GM18870 (cell line): ENCODE results near the gene CHCHD1.
"Not testable (repeated sequence)": the region's sequence is repeated elsewhere in the genome, so short reads cannot be mapped to it uniquely, and the experiment has no call there.

Experiments
- ATAC-seq: cut with Tn5 transposase; IDR thresholded peaks from one replicate; pipeline ENCODE4 v1.9.1; 2021; ENCODE audit warnings: moderate library complexity; ENCODE audit not compliant: unreplicated experiment

The CHCHD1 gene

DNA sequence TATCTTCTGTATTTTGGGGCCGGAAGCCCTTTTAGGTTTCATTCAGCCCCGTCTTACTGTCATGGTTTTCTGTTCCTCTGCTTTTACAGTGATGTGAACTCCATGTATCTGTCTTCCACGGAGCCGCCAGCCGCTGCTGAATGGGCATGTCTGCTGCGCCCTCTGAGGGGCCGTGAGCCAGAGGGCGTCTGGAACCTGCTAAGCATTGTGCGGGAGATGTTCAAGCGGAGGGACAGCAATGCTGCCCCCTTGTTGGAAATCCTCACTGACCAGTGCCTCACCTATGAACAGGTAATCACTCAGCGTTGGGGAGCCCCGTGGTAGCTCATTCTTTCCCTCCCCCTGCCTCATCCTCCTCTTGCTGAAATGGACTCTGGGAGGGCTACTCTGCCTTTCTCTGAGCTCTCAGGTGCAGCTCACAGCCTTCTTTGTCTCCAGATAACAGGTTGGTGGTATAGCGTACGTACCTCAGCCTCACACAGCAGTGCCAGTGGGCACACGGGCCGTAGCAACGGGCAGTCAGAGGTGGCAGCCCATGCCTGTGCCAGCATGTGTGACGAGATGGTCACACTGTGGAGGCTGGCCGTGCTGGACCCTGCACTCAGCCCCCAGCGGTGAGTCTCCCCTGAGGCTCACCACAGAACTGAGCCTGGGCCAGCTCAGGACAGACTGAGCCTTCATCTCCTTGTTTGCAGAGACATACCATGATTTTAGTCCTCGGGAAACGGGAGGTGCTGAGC is 9.2 kb downstream of the CHCHD1 start:
- no peak for ATAC-seq

DNA sequence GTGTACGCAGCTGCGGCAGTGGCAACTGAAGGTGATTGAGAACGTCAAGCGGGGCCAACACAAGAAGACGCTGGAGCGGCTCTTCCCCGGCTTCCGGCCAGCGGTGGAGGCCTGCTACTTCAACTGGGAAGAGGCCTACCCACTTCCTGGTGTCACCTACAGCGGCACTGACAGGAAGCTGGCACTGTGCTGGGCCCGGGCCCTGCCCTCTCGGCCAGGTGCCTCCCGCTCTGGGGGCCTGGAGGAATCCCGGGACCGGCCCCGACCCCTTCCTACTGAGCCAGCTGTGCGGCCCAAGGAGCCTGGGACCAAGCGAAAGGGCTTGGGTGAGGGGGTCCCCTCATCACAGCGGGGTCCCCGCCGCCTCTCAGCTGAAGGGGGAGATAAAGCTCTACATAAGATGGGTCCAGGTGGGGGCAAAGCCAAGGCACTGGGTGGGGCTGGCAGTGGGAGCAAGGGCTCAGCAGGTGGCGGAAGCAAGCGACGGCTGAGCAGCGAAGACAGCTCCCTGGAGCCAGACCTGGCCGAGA is 10.1 kb downstream of the CHCHD1 start:
- no peak for ATAC-seq

DNA sequence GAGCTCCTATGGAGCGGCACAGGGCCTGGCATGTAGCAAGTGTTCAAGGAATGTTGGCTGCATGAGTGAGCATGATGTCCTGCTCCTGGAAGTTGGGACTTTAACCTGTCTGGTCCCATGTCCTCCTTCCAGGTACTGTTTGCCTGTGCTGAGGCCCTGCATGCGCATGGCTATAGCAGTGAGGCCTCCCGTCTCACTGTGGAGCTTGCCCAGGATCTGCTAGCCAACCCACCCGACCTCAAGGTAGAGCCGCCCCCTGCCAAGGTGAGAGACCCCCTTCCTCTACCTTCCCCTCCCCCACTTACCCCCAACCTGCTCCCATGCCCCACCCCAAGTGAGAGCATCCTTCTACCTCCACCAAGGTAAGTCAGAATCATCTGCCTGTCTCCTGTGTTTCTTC is 11.6 kb downstream of the CHCHD1 start:
- ATAC-seq = no peak

DNA sequence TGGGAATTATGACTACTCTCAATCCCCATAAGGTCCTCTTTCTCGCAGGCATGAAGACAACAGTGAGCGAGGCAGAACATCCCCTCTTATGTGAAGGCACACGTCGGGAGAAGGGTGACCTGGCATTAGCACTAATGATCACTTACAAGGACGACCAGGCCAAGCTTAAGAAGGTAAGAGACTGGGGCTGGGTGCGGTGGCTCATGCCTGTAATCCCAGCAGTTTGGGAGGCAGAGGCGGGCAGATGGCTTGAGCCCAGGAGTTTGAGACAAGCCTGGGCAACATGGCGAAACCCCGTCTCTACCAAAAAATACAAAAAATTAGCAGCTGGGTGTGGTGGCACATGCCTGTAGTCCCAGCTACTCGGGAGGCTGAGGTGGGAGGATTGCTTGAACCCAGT is 13.6 kb downstream of the CHCHD1 start:
- ATAC-seq = not testable (repeated sequence)

DNA sequence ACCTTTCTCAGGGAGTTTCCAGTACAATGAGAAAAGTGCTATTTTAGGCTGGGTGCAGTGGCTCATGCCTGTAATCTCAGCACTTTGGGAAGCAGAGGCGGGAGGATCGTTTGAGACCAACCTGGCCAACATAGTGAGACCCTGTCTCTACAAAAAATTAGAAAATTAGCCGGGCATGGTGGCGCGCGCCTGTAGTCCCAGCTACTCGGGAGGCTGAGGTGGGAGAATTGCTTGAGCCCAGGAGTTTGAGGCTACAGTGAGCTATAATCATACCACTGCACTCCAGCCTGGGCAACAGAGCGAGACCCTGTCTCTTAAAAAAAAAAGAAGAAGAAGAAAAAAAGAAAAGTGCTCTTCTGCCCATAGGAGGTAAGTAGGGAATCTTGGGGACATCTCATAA is 14.2 kb downstream of the CHCHD1 start:
- not testable (repeated sequence) for ATAC-seq

DNA sequence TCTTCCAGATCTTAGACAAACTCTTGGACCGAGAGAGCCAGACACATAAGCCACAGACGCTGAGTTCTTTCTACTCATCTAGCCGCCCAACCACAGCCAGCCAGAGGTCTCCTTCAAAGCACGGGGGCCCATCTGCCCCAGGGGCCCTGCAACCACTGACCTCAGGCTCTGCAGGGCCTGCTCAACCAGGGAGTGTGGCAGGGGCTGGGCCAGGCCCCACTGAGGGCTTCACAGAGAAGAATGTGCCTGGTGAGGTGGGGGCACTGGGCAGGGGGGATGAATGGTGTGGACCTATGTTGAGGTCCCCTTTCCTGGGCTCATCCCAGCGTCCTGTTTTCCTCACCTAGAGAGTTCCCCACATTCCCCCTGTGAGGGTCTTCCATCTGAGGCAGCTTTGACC is 14.9 kb downstream of the CHCHD1 start:
- no peak for ATAC-seq

DNA sequence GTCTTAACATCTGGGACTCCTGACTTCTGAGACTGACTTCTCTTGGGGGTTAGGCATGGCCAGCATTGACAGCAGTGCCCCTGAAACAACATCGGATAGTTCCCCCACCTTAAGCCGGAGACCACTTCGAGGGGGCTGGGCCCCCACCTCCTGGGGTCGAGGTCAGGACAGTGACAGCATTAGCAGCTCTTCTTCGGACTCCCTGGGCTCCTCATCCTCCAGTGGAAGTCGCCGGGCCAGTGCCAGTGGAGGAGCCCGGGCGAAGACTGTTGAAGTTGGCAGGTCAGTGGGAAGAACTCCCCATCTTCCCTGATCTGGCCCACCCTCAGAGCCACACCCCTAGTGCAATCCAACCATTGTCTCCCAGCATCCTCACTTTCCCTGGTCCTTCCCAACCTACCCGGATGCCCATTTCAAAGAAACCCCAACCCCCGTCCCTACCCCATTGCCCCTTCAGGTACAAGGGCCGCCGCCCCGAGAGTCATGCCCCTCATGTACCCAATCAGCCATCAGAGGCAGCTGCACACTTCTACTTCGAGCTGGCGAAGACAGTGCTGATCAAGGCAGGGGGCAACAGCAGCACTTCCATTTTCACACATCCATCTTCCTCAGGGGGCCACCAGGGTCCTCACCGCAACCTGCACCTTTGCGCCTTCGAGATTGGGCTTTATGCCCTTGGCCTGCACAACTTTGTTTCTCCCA is 15.6 kb downstream of the CHCHD1 start:
- ATAC-seq = no peak

DNA sequence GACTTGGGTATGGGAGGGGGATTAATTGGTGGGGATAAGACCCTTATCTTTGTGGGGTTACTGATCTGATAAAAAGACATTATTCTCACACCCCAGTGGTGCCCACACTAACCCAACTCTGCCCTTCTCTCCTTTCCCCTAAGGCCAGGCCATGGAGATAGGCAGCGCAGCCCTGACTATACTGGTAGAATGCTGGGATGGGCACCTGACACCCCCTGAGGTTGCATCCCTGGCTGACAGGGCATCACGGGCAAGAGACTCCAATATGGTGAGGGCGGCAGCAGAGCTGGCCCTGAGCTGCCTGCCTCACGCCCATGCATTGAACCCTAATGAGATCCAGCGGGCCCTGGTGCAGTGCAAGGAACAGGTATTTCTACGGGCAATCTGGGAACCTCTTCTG is 16.2 kb downstream of the CHCHD1 start:
- ATAC-seq = no peak

DNA sequence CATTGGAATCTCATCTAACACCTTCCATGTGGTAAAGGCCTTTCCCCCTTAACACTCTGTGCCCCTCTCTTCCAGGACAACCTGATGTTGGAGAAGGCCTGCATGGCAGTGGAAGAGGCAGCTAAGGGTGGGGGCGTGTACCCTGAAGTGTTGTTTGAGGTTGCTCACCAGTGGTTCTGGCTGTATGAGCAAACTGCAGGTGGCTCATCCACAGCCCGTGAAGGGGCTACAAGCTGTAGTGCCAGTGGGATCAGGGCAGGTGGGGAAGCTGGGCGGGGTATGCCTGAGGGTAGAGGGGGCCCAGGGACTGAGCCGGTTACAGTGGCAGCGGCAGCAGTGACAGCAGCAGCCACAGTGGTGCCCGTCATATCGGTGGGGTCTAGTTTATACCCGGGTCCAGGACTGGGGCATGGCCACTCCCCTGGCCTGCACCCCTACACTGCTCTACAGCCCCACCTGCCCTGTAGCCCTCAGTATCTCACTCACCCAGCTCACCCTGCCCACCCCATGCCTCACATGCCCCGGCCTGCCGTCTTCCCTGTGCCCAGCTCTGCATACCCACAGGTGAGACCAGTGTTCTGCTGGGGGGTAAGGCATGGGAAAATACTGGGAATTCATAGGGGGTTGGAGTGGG is 17.2 kb downstream of the CHCHD1 start:
- ATAC-seq = no peak

DNA sequence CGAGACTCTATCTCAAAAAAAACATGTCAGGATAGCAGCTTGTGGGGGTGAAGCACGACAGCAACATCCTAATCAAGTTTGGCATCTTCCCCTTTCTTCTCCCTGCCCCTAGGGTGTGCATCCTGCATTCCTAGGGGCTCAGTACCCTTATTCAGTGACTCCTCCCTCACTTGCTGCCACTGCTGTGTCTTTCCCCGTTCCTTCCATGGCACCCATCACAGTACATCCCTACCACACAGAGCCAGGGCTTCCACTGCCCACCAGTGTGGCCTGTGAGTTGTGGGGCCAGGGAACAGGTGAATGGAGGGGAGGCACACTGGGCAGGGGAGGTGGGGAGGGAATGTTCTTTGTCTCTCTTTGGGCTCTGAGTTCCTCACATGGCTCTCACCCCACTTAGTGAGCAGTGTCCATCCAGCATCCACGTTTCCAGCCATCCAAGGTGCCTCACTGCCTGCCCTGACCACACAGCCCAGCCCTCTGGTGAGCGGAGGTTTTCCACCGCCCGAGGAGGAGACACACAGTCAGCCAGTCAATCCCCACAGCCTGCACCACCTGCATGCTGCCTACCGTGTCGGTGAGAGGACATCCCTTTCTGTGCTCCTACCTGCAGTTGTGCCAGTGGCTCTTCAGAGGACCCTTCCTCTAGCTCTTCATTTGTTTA is 18.2 kb downstream of the CHCHD1 start:
- no peak for ATAC-seq

DNA sequence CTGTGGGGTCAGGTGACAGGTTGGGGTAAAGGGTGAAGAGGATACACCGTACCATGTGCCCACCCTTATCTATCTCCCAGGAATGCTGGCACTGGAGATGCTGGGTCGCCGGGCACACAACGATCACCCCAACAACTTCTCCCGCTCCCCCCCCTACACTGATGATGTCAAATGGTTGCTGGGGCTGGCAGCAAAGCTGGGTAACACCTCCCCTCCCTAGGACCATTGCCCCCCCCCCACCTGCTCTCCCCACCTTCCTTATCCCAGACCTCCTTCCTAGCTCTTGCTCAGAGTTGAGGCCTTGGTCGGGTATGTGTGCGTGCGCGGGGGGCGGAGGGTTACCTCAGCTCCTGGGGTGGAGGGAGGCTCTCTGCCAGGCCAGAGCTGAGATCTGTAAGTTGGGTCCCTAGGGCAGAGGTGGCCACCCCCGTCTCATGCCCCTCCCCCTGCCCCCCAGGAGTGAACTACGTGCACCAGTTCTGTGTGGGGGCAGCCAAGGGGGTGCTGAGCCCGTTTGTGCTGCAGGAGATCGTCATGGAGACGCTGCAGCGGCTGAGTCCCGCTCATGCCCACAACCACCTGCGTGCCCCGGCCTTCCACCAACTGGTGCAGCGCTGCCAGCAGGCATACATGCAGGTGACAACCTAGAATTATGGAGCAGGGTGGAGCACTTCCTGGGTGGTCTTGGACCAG is 18.9 kb downstream of the CHCHD1 start:
- ATAC-seq = no peak

DNA sequence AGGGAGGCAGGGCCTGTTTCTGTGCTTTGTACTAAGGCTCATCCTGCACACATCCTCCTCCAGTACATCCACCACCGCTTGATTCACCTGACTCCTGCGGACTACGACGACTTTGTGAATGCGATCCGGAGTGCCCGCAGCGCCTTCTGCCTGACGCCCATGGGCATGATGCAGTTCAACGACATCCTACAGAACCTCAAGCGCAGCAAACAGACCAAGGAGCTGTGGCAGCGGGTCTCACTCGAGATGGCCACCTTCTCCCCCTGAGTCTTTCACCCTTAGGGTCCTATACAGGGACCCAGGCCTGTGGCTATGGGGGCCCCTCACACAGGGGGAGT is 19.4 kb downstream of the CHCHD1 start:
- ATAC-seq = no peak

DNA sequence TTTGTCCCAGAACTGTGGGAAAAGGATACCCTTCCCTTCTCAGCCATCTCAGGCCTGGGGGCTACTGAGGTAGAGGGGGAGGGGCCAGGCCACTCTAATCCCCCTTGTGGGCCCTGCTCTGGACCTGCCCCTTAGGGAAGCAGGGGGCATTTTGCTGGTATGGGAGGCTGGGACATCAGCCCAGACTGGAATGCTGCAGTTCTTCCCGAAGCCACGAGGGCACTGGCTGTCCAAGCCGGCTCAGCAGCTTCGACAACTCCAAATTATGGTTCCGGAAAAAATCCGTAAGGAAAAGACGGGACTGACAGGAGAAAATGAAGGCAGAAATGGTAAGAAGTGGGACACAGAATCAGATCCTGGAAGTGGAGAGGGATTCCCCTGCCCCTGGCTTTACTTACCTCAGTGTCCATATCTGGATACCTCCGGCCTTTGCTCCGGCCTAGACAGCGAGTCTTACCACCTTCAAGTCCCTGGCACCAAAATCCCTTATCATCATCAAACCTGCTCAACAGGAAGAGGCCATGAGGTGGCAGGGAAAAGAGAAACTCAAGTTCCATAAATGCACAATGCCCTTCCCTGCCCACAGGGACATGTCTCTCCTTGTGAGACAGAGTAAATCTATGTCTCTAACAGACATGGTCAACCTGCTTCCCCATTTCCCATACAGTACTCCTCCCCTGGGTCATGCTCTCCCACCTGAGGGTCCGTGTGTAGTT is 20.6 kb downstream of the CHCHD1 start:
- no peak for ATAC-seq

DNA sequence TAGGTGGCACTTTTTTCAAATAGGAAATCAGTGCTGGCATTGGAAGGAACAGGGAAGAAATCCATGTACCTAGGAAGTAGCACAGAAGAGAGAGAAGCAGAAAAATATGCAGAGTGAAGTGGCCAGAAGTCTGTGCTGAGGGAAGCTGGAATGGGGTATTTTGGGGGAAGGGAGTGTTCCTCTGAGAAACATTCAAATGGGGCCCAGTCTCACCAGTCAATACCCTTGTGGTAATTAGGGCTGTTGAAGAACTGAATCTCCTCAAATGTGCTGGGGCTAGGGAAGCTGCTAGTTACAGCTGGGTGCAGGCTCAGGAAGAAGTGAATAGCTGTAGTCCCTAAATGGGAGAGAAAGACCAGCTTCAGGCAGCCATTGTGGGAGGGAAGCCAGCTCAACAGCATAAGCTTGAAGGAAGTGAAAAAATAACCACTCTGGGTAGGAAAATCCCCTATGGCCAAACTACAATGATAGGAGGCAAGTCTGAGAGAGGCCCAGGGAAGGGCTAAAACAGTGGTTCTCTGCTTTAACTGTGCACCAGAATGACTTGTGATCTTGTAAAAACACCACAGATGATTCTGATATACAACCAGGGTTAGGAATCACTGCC is 21.9 kb downstream of the CHCHD1 start:
- ATAC-seq = no peak

DNA sequence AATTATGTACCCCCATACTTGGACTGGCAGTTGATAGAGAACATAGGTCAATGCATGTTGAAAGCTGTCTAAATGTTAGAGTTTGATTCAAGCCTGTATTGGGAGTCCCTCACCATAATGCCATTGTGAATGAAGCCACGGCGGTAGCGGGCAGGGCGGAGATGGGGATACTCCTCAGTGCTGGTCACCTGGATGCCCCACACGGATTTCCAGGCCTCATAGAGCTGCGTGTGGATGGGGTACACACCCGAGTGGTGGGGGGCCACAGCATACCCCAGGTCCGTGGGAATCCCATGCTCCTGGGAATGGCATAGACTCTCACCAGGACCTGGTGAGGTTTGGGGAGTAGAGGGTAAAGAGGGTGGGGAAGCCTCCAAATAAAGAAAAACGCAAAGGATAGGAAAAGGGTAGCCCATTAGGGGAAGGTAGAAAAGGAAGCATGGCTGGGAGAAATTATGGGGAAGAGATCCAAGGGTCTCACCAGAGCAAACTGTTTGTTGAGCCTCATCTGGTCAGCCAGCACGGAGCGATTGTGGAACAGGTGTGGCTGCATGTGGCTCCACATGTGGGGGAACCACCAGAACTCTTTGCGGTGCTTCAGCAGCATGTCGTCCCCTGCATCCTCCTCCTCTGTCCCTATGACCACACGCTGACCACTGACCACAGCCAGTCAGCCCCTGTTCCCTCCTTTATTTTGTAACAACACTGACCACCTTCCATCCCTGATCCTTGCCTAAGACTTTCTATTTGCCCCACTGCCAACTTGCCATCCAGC is 24.5 kb downstream of the CHCHD1 start:
- ATAC-seq = no peak

DNA sequence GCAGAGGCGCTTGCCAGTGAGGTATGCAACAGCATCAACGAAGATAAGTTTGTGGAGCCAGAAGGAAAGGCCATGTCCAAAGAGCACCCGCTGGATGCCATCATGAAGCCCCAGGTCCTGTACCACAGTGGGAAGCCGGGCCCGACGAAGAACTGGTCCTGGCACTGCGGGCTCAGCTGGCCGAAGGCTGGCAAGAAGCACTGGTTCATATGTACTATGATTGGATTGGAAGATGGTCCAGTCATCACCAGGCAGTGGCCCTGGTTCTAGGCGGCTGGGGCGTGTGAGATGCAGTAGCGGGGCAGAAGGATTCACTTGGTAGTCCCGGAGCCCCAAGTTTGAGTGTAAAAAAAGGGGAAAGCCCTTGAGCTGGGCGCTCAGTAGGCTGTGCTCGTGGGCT is 25.6 kb downstream of the CHCHD1 start:
- ATAC-seq = no peak

DNA sequence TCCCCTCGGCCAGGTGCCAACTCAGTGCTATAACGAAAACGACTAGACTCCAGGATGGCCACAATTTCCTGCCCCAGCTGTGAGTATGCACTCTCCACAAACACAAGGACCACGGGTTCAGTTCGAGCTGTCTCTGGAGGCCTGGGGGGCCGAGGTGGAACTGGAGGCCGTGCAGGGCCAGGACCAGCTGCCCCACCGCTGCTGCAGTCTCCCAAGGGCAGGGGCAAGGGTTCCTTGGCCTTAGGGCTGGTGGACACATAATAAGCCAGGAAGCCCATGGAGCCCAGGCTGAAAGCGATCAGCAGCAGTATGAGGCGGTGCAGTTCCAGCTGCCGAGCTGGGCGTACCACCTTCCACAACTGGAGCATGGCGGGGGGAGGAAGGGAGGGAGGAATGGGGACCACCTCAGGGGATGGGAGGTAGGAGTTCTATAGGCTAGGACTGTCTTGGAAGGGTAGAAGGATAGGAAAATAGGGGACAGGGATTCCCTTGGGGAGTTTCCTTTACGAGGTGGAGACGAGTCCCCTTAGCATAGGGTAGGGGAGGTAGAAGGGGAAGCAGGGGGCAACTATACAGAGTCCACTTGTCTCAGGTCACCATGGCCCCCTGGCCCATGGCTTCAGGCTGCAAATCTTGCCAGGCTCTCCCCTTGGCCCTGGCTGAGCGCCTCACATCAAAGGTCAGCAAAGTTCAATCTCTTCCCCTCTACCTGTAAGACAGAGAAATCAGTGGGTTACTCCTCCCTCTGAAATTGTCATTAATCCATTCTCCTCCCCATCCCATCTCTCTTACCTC is 26.4 kb downstream of the CHCHD1 start:
- ATAC-seq = no peak

DNA sequence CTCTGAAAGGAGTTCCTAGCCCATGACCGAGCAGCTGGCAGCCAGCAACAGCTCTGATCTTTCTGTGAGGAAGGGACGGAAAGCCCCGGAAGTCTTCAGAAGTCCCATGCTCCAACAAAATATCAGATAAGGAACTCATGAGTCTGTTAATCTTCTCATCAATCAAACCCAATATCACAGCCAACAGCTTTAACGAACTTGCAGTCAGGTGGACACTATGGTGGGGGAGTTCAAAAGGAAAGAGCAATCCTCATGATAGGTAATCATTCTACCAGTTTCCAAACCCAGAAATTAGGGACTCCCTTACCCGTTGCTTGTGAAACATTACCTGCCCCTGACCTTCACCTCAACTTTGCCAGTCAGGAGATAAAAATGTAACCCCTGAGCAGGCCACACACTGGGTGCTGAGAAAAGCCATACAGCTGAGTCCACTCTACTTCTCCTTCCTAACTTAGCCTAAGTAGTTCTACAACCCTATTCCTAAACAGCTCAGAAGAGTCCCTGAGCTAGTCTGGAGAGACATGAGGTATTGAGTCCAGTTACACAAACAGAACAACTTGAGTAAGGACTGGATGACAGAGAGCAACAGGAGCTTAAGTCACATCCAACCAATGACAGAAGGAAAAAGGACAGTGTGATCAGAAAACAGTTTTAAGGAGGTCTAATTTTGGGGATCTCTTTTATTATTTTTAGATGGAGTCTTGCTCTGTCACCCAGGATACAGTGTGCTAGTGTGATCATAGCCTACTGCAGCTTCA is 27.4 kb downstream of the CHCHD1 start:
- ATAC-seq = no peak
